Activated T-helper 2 cell treated with anti-CD3 and anti-CD28 coated beads, Interferon-gamma antibody, Interleukin-2, Interleukin-4, amounts not matched to agents 10 μg/mL and 5 μg/mL and 100 μg/mL, durations not matched to agents 14 hours and 24 hours and 36 hours (primary cell): ENCODE data around the gene CREBL2. TPM values are rescaled to one million over a fixed set of nuclear protein-coding genes. Genes with fewer than 3 reads are reported as not detected.

Experiments
- DNase-seq: peaks from one replicate; pipeline ENCODE4 v3.0.0; 2021; ENCODE audit warnings: low spot score
- H3K27ac Mint-ChIP-seq: one replicate; pipeline ENCODE4 v1.8.0; 2021; ENCODE audit warnings: mixed read lengths
- H3K27me3 Mint-ChIP-seq: one replicate; pipeline ENCODE4 v1.8.0; 2021; ENCODE audit warnings: low read depth, mixed read lengths
- H3K36me3 Mint-ChIP-seq: one replicate; pipeline ENCODE4 v1.8.0; 2021; ENCODE audit warnings: low read depth, mixed read lengths
- H3K4me1 Mint-ChIP-seq: one replicate; pipeline ENCODE4 v1.8.0; 2021; ENCODE audit warnings: low read depth, mixed read lengths
- H3K4me3 Mint-ChIP-seq: one replicate; pipeline ENCODE4 v1.8.0; 2021; ENCODE audit warnings: low read depth, mild to moderate bottlenecking, moderate library complexity, mixed read lengths
- H3K9me3 Mint-ChIP-seq: one replicate; pipeline ENCODE4 v1.8.0; 2021; ENCODE audit warnings: mixed read lengths
- intact Hi-C: fragments of 100-400 bp; cut with micrococcal nuclease; formaldehyde crosslinking; loops from one replicate; pipeline ENCODE4 v1.15.1; 2023
- total RNA-seq: library from RNA; stranded (reverse); gene quantifications from 2 replicates; pipeline ENCODE4 v1.2.3, GENCODE V29; 2022

The CREBL2 gene
- total RNA-seq, 1 donor from 2014 or later = 22.3 TPM

DNA sequence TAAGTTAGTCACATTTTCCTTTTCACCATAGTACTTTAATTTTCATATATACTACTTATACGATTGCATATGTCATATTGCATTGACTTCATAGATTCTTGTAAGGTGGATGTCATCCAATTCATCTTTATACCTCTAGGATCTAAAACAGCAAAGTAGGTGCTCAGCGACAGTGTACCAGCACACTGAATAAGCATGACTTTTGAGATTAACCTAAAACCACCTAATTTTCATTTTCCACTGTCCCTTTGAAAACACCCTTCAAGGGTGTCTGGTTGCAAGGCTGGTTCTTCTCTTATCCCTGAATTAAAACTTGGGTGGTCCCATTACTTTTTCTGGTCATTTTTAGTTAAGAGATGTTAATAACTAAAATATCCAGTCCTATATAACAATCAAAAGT, 79.9 kb downstream of the CREBL2 start:
- DNase-seq = no peak
- H3K27me3 Mint-ChIP-seq = no peaks in the 10 kb centered on the region
- H3K9me3 Mint-ChIP-seq = no peaks in the 10 kb centered on the region
- intact Hi-C loops = loop anchor here (2.0 to 10.0 kb wide), 2 partner anchors 19 to 677 kb away; no protein-coding TSS in a partner anchor
- H3K27ac Mint-ChIP-seq = peak overlapping the region; percentile 66
- no peak overlapping the region for H3K4me3 Mint-ChIP-seq
- H3K36me3 Mint-ChIP-seq = peaks cover 46% of the 10 kb centered on the region
- peaks cover 56% of the 10 kb centered on the region for H3K4me1 Mint-ChIP-seq

DNA sequence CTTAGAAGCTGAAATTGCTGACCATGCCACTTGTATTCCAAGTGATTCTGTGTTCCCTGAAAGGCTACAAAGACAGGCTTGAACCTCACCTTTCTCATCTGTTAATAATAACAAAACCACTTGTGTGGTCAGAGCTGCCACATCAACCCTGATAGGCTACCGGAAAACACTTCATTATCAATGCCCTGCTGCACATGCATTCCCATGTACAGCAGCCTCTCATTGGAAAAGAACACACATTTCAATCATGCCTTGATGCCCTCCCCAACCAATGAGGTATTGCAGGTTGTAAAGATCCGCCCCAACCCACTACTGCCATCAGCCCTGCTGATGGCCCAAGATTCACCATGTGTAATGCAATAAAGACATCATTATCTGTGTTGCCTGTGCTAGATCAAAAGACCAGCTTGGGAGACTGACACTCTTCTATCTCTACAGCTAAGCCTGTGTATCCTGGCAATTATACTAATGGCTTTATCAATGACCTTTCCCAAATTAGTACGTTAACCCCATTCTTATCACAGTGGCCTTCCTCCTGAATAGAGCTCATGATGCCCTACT, 81.5 kb downstream of the CREBL2 start:
- no peaks in the 10 kb centered on the region for H3K9me3 Mint-ChIP-seq

More for the DNA sequence above, 81.5 kb downstream of the CREBL2 start:
- Mint-ChIP-seq H3K4me1 (peaks cover 69% of the 10 kb centered on the region), H3K4me3 (no peak overlapping the region), H3K27ac (peak overlapping the region; percentile 59), H3K27me3 (no peaks in the 10 kb centered on the region), H3K36me3 (peaks cover 36% of the 10 kb centered on the region)
- no peak for DNase-seq
- intact Hi-C loops = loop anchor here (10.0 kb wide), 1 partner anchor 678 kb away; no protein-coding TSS in a partner anchor

Other genes starting within 250 kb of the CREBL2 start
- gene DUSP16, start 49.0 kb upstream of the CREBL2 start, total RNA-seq = 64.7 and 66.5 TPM in 2 replicates
- gene GPR19, start 84.3 kb downstream of the CREBL2 start, total RNA-seq = 8.9 and 12.2 TPM in 2 replicates
- 49.0 and 53.4 TPM in 2 replicates for gene CDKN1B, start 105.5 kb downstream of the CREBL2 start, total RNA-seq
- gene APOLD1, start 173.8 kb downstream of the CREBL2 start, total RNA-seq = 5.3 and 6.0 TPM in 2 replicates
- 114 and 120 TPM in 2 replicates for gene DDX47, start 201.5 kb downstream of the CREBL2 start, total RNA-seq